ENCODE measurements around the gene SPRED1. TPM values are rescaled to one million over a fixed set of nuclear protein-coding genes. Genes with fewer than 3 reads are reported as not detected.

Gene SPRED1
- total RNA-seq, 2 experiments from 2014 or later: 0.03 to 0.05 TPM

GRCh38 chr15:38208206-38208605 is 44.4 kb upstream of the SPRED1 start:
- intact Hi-C loops (cut with DNase I, micrococcal nuclease): no loop called here
- POLR2A ChIA-PET: no interaction called here

GRCh38 chr15:38208779-38209178 is 43.9 kb upstream of the SPRED1 start:
- Histone ChIP-seq H3K4me3 (ENCODE audit: low read length) (no peak overlapping the region), H3K27me3 (ENCODE audit: control insufficient read depth in 1 of 2, insufficient read depth in 2 of 2, low read length in 2 of 2) (peaks cover 0 to 4% of the 10 kb centered on the region in 2 experiments), H3K36me3 (ENCODE audit: insufficient read depth, low read length) (no peaks in the 10 kb centered on the region), H3K27ac (ENCODE audit: low read depth in 1 of 2, low read length in 2 of 2) (no peak overlapping the region), H3K9me3 (ENCODE audit: control insufficient read depth in 1 of 2, insufficient read depth in 1 of 2, low read length in 2 of 2) (no peaks in the 10 kb centered on the region), H3K4me1 (ENCODE audit: insufficient read depth, low read length) (no peaks in the 10 kb centered on the region)
- POLR2A ChIA-PET: no interaction called here
- Mint-ChIP-seq H3K9me3 (no peaks in the 10 kb centered on the region), H3K4me1 (ENCODE audit: low read depth) (no peaks in the 10 kb centered on the region), H3K36me3 (ENCODE audit: low read depth) (no peaks in the 10 kb centered on the region), H3K27me3 (peaks cover 47% of the 10 kb centered on the region), H3K4me3 (no peak overlapping the region), H3K27ac (no peak overlapping the region)
- CTCF ChIA-PET: no interaction called here
- DNase-seq (no peak), ATAC-seq (ENCODE audit: poor library complexity) (no peak)
- intact Hi-C loops (cut with DNase I, micrococcal nuclease): no loop called here
- TF ChIP-seq CTCF (IDR thresholded peaks at IDR 0.05): no peak

More at GRCh38 chr15:38208206-38208605, 44.4 kb upstream of the SPRED1 start:
- no peaks in the 10 kb centered on the region for H3K4me1 ChIP-seq (ENCODE audit: insufficient read depth, low read length)
- DNase-seq (no peak), ATAC-seq (ENCODE audit: poor library complexity) (no peak)
- H3K27me3 Mint-ChIP-seq: peaks cover 52% of the 10 kb centered on the region
- H3K27me3 ChIP-seq (ENCODE audit: control insufficient read depth in 1 of 2, insufficient read depth in 2 of 2, low read length in 2 of 2): peaks cover 0 to 4% of the 10 kb centered on the region in 2 experiments
- H3K9me3 ChIP-seq (ENCODE audit: control insufficient read depth in 1 of 2, insufficient read depth in 1 of 2, low read length in 2 of 2): no peaks in the 10 kb centered on the region
- TF ChIP-seq CTCF (IDR thresholded peaks at IDR 0.05): no peak
- H3K9me3 Mint-ChIP-seq: no peaks in the 10 kb centered on the region
- H3K4me3 ChIP-seq (ENCODE audit: low read length): no peak overlapping the region
- CTCF ChIA-PET: no interaction called here
- no peak overlapping the region for H3K27ac ChIP-seq (ENCODE audit: low read depth in 1 of 2, low read length in 2 of 2)
- no peaks in the 10 kb centered on the region for H3K4me1 Mint-ChIP-seq (ENCODE audit: low read depth)
- no peak overlapping the region for H3K27ac Mint-ChIP-seq
- no peak overlapping the region for H3K4me3 Mint-ChIP-seq
- H3K36me3 ChIP-seq (ENCODE audit: insufficient read depth, low read length): no peaks in the 10 kb centered on the region
- H3K36me3 Mint-ChIP-seq (ENCODE audit: low read depth): no peaks in the 10 kb centered on the region

GRCh38 chr15:38211249-38211648 is 41.4 kb upstream of the SPRED1 start:
- H3K4me3 ChIP-seq (ENCODE audit: low read length): no peak overlapping the region
- H3K36me3 ChIP-seq (ENCODE audit: insufficient read depth, low read length): no peaks in the 10 kb centered on the region
- TF ChIP-seq CTCF (IDR thresholded peaks at IDR 0.05): no peak
- Mint-ChIP-seq H3K36me3 (ENCODE audit: low read depth) (no peaks in the 10 kb centered on the region), H3K27ac (no peak overlapping the region), H3K27me3 (peaks cover 33% of the 10 kb centered on the region), H3K9me3 (no peaks in the 10 kb centered on the region), H3K4me1 (ENCODE audit: low read depth) (no peaks in the 10 kb centered on the region), H3K4me3 (no peak overlapping the region)
- POLR2A ChIA-PET: no interaction called here
- H3K27ac ChIP-seq (ENCODE audit: low read depth in 1 of 2, low read length in 2 of 2): no peak overlapping the region
- DNase-seq (no peak), ATAC-seq (ENCODE audit: poor library complexity) (no peak)
- H3K9me3 ChIP-seq (ENCODE audit: control insufficient read depth in 1 of 2, insufficient read depth in 1 of 2, low read length in 2 of 2): no peaks in the 10 kb centered on the region
- intact Hi-C loops (cut with DNase I, micrococcal nuclease): no loop called here
- CTCF ChIA-PET: no interaction called here
- H3K27me3 ChIP-seq (ENCODE audit: control insufficient read depth in 1 of 2, insufficient read depth in 2 of 2, low read length in 2 of 2): peaks cover 0 to 4% of the 10 kb centered on the region in 2 experiments
- H3K4me1 ChIP-seq (ENCODE audit: insufficient read depth, low read length): no peaks in the 10 kb centered on the region

Data from CD4-positive, alpha-beta T cell (primary cell).